GM19395 (cell line): Measurements from ENCODE around the gene SPEN.
"Not testable (repeated sequence)": the region's sequence is repeated elsewhere in the genome, so short reads cannot be mapped to it uniquely, and the experiment has no call there.

Experiments used
- ATAC-seq: cut with Tn5 transposase; IDR thresholded peaks from one replicate; pipeline ENCODE4 v1.9.1; 2021; ENCODE audit warnings: mild to moderate bottlenecking, moderate library complexity; ENCODE audit not compliant: unreplicated experiment

The SPEN gene

DNA sequence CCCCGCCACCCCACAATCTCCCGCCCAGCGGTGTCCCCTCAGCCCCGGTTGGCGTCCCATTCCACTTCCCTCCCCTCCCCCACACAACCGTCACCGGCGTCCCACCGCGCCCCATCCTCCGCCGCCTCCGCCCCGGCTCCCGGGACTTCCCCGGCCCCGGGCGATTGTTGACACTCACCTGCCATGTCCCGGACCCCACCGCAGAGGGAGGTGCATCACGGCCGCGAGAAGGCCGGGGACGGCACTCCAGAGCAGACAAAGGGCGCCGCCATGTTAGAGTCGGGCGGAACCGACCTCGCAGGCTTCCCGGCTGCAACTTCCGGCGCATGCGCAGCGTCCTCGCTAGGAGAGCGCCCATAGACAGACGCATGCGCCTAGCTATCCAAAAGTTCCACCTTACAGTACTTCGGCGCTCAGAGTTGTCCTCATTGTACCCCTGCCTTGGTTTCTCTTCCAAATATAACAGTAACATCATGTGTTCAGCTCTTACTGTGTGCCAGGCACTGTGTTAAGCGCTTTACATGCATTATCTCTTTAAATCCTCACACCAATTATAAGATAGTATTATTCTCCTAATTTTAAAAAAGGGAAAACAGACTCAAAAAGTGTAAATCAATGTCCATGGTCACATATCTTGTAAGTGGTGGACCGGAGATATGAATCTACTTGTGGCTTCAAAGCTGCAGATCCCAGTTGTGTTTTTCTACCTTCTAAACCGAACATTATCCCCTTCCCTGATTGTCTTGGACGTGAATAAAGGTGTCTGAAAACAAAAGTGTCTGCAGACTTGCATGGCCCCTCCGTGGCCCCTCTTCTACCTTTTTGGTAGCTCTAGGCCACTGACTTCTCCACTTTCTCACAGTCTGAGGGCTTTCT lies 128.5 kb downstream of the SPEN start, which contains the start of gene ZBTB17:
ZBTB17 (minus strand) TSS at position 297 of the 876 bp plus-strand sequence. CDS start 27,606 bp downstream, outside the sequence.
- peak; percentile 63 for ATAC-seq

DNA sequence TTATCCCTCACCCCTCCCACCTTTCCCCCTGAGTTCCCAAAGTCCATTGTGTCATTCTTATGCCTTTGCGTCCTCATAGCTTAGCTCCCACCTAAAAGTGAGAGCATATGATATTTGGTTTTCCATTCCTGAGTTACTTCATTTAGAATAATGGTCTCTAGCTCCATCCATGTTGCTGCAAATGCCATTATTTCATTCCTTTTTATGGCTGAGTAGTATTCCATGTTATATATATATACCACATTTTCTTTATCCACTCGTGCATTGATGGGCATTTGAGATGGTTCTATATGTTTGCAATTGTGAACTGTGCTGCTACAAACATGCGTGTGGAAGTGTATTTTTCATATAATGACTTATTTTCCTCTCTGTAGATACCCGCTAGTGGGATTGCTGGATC lies 130.4 kb downstream of the SPEN start:
- ATAC-seq = not testable (repeated sequence)

DNA sequence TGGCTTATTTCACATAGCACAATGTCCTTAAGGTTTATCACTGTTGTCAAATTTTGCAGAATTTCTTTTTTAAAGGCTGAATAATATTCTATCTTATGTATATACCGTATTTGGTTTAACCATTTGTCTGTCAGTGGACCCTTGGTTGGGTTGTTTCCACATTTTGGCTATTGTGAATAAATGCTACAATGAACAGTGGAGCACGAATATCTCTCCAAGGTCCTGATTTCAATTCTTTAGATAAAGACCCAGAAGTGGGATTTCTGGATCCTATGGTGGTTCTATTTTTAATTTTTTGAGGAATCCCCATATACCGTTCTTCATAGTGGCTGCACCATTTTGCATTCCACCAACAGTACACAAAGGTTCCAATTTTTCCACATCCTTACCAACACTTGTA lies 134.2 kb downstream of the SPEN start:
- no peak for ATAC-seq

DNA sequence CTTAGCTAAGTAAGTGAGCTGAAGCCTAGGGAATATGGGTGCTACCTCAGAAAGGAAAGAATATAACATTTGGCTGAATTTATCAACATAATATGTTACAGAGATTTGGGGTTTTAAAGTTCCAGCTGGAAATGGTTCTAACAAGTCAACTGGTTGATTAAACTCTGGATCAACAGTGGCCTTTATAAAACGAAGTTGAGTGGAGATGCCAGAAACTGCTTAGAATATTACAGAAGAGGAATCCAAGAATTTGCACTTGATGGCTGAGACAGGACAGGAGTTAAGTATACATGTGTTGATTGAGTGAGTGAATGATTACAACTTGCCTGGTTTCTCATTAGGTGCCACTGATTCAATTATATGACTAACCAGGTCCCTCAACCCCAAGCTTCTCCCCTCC lies 135.8 kb downstream of the SPEN start:
- no peak for ATAC-seq

DNA sequence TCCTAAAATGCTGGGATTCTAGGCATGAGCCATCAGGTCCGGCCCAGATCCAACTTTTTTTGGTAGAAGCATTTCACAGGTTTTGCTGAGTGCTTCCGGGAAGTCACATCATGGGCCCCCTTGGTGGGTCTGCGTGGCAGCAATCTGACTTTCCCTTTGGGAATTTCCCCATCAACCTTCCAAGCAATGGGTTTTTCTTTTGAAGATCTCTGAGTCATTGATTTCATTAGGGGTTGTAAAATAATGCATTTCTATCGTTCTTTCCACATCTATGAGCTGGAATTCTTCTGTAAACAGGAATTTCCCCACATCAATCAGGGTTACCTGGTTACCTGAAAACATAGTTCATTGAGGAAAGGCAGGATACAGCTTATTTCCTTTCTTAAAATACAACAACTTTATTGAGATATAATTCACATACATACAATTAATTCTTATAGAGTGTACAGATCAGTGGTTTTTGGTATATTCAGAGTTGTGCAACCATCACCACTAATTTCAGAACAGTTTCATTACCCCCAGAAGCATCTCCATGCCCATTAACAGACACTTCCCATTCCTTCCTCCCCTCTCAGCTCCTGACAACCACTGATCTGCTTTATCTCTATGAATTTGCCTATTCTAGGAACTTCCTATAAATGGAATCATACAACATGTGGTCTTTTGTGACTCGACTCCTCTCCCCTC lies 138.2 kb downstream of the SPEN start:
- ATAC-seq = no peak

DNA sequence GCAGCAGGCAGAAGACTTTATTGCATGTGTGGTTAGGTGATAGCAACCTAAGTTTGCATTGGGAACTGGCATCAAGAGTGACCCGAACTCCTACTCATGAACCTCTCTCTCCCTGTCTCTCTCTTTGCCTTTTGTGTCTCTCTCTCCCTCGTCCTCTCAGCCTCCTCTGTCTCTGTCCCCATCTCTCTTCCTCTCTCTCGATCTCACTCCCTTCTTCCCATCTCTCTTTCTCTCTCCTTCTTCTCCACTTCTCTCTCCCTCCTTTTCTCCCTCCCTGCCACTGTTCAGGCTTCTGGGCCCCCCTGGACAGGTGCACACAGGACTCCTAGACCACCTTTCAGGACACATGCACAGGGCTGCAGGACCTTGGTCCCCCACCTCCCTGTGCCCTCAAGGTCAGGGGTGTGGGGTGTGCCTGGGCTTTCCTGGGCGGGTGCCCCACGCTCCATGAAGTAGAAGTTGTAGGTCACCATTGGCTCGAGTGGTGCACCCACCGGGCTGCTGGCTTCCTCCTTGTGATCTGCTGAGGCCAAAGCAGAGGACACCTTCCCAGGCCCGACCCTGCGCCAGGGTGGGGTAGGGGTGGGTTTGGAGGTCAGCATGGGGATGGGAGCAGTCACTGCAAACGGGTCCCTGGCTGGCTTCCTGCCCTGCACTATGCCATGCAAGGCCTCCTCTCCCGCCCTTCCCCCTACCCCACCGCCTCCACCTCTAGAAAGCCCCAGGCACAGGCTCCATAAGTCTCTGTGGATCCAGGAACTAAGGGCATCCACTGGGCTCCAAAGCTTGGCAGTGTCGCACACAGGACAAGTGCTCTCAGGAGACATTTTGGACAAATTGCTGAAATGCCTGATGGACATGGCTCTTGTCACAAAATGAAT lies 141.6 kb downstream of the SPEN start:
- no peak for ATAC-seq

DNA sequence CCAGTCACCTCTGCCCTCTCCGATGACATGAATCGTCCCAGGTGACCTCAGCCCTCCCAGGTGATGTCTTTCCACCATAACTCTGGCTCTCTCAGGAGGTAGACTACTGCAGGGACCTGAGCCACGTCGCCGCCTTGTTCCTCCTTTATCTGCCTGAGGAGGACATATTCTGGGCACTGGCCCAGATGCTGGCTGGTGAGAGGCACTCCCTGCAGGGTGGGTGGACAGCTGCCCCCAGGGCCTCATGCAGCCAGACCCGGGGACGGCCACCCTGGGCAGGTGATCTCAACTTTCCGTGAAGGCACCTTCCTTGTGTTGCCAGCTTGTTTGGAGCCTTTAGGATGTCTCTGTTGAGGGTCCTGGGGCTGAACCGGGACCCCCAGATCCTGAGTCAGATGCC lies 142.3 kb downstream of the SPEN start:
- no peak for ATAC-seq
